CD14-positive monocyte (primary cell): Measurements from ENCODE around the gene HYAL1. TPM values are rescaled to one million over a fixed set of nuclear protein-coding genes. Genes with fewer than 3 reads are reported as not detected.
A peak's percentile ranks its signal among the peaks of the same experiment; 100 is the strongest.

Source experiments
- DNase-seq, 3 donors: peaks; one replicate each; pipeline ENCODE4 v3.0.0-alpha.2; 2011 to 2022
- H2AFZ ChIP-seq: 2 replicates; pipeline ENCODE4 v1.6.0; 2012; ENCODE audit warnings: mild to moderate bottlenecking, low read depth, low read length, inconsistent platforms; ENCODE audit not compliant: insufficient read depth, poor library complexity, severe bottlenecking
- H3K27ac ChIP-seq, 2 donors: 1 replicate in 1 of 2; 2 replicates in 1 of 2; pipeline ENCODE4 v1.5.1; 2012 to 2013; ENCODE audit warnings: low read length in 2 of 2, control low read depth in 1 of 2, inconsistent platforms in 1 of 2, low read depth in 1 of 2, mild to moderate bottlenecking in 1 of 2
- H3K27me3 ChIP-seq, 2 donors: one replicate each; pipeline versions ENCODE4 v1.6.0 to v1.6.1; 2011 to 2013; ENCODE audit warnings: low read length in 2 of 2; ENCODE audit not compliant: control insufficient read depth in 2 of 2, insufficient read depth in 2 of 2
- H3K36me3 ChIP-seq, 2 donors: replicated peaks in 1 of 2; 1 replicate in 1 of 2; 2 replicates in 1 of 2; pipeline versions ENCODE4 v1.5.1 to v1.6.1; 2012 to 2013; ENCODE audit warnings: low read length in 2 of 2, control low read depth in 1 of 2, inconsistent platforms in 1 of 2, mild to moderate bottlenecking in 1 of 2; ENCODE audit not compliant: insufficient read depth in 2 of 2, control insufficient read depth in 1 of 2
- H3K4me1 ChIP-seq, 2 donors: 1 replicate in 1 of 2; 2 replicates in 1 of 2; pipeline versions ENCODE4 v1.5.1 to v1.6.1; 2012 to 2013; ENCODE audit warnings: low read length in 2 of 2, control low read depth in 1 of 2, inconsistent platforms in 1 of 2, mild to moderate bottlenecking in 1 of 2, moderate library complexity in 1 of 2; ENCODE audit not compliant: insufficient read depth in 2 of 2, control insufficient read depth in 1 of 2
- H3K4me2 ChIP-seq: replicated peaks from 2 replicates; pipeline ENCODE3; 2012; ENCODE audit warnings: low read length, moderate library complexity, mild to moderate bottlenecking; ENCODE audit not compliant: poor library complexity, severe bottlenecking; ENCODE audit errors: extremely low read depth
- H3K4me3 ChIP-seq, 3 experiments: fragments of 200-600 bp in 1 of 3; sonication (generic) in 1 of 3; replicated peaks in 1 of 3; 1 replicate in 2 of 3; 2 replicates in 1 of 3; pipeline ENCODE4 v1.5.1; 2011 to 2013; ENCODE audit warnings: low read length in 3 of 3, mild to moderate bottlenecking in 3 of 3, control low read depth in 2 of 3, low read depth in 2 of 3, inconsistent platforms in 1 of 3, moderate library complexity in 1 of 3
- H3K79me2 ChIP-seq: 2 replicates; pipeline ENCODE4 v1.6.0; 2012; ENCODE audit warnings: mild to moderate bottlenecking, control low read depth, inconsistent platforms, low read length, moderate library complexity; ENCODE audit not compliant: insufficient read depth
- H3K9ac ChIP-seq: 2 replicates; pipeline ENCODE4 v1.6.0; 2017; ENCODE audit warnings: low read length, mild to moderate bottlenecking; ENCODE audit not compliant: insufficient read depth, poor library complexity, severe bottlenecking
- H3K9me3 ChIP-seq, 2 donors: replicated peaks in 1 of 2; 1 replicate in 1 of 2; 2 replicates in 1 of 2; pipeline versions ENCODE4 v1.5.1 to v1.6.1; 2012 to 2013; ENCODE audit warnings: low read length in 2 of 2, control low read depth in 1 of 2; ENCODE audit not compliant: control insufficient read depth in 1 of 2, insufficient read depth in 1 of 2
- H4K20me1 ChIP-seq: 2 replicates; pipeline ENCODE4 v1.6.0; 2012; ENCODE audit warnings: mild to moderate bottlenecking, low read length, control low read depth, moderate library complexity; ENCODE audit not compliant: insufficient read depth
- H3K27ac Mint-ChIP-seq, 7 donors: one replicate each; pipeline ENCODE4 v1.8.0; 2020; ENCODE audit warnings: mild to moderate bottlenecking in 7 of 7, mixed read lengths in 7 of 7, moderate library complexity in 6 of 7, inconsistent platforms in 2 of 7
- H3K27me3 Mint-ChIP-seq, 3 donors: one replicate each; pipeline ENCODE4 v1.8.0; 2021 to 2022; ENCODE audit warnings: low read depth in 3 of 3, mild to moderate bottlenecking in 3 of 3, mixed read lengths in 3 of 3, moderate library complexity in 3 of 3, inconsistent platforms in 1 of 3
- H3K36me3 Mint-ChIP-seq, 2 donors: one replicate each; pipeline ENCODE4 v1.8.0; 2020; ENCODE audit warnings: mixed read lengths in 2 of 2, inconsistent platforms in 1 of 2, mild to moderate bottlenecking in 1 of 2
- H3K4me1 Mint-ChIP-seq: one replicate; pipeline ENCODE4 v1.8.0; 2020; ENCODE audit warnings: mild to moderate bottlenecking, mixed read lengths
- H3K4me3 Mint-ChIP-seq, 2 donors: one replicate each; pipeline ENCODE4 v1.8.0; 2020; ENCODE audit warnings: mild to moderate bottlenecking in 2 of 2, mixed read lengths in 2 of 2, moderate library complexity in 1 of 2
- H3K9me3 Mint-ChIP-seq, 7 donors: one replicate each; pipeline ENCODE4 v1.8.0; 2020 to 2022; ENCODE audit warnings: mixed read lengths in 7 of 7, mild to moderate bottlenecking in 6 of 7, moderate library complexity in 6 of 7, inconsistent platforms in 2 of 7
- WGBS: methylation state at CpG from one replicate; pipeline ENCODE4 v1.1.5; 2013; ENCODE audit warnings: missing lambda C conversion rate; ENCODE audit not compliant: insufficient coverage; 5-methylcytosine and 5-hydroxymethylcytosine counted together
- intact Hi-C, 2 donors: fragments of 100-400 bp; cut with micrococcal nuclease; formaldehyde crosslinking; loops; one replicate each; pipeline versions ENCODE4 v1.15.0 to v1.15.1; 2023
- polyA plus RNA-seq, 3 donors: library from polyadenylated mRNA; depleted of rRNA in 1 of 3; unstranded in 2 of 3; stranded (reverse) in 1 of 3; fragments of 300-500 nt in 2 of 3; fragments of >200 nt in 1 of 3; fragmentation: Illumina TruSeq in 2 of 3; gene quantifications; 1 replicate in 2 of 3; 2 replicates in 1 of 3; pipeline ENCODE4 v1.2.3, GENCODE V29; 2012 to 2021
- TF ChIP-seq, protein P1 (sequence below): fragments of 200-600 bp; IDR thresholded peaks from one replicate; pipeline ENCODE4 v1.8.0; 2022; ENCODE audit warnings: antibody characterized with exemption, mild to moderate bottlenecking

Gene HYAL1
- polyA plus RNA-seq, 3 donors, result 0.57 TPM; not detected in 2

DNA sequence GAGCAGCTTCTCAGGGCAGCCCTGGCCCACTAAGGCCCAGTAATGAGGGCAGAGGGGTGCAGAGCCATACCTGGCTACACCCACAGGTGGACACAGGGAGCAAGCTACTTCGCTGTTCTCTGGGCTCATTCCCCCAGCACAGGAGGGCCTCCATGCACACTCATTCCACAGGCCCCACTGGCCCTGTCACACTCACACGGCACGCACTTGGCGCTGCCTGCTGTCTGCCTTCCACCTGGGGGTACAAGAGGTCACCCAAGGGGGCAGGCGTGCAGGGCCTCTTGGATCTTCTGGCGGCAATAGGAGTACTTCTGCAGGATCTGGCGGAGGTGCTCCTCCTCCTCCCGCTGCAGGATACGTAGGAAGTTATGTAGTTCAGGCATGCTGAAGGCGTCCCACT is 27.0 kb upstream of the HYAL1 start:
- TF ChIP-seq, protein P1, sequence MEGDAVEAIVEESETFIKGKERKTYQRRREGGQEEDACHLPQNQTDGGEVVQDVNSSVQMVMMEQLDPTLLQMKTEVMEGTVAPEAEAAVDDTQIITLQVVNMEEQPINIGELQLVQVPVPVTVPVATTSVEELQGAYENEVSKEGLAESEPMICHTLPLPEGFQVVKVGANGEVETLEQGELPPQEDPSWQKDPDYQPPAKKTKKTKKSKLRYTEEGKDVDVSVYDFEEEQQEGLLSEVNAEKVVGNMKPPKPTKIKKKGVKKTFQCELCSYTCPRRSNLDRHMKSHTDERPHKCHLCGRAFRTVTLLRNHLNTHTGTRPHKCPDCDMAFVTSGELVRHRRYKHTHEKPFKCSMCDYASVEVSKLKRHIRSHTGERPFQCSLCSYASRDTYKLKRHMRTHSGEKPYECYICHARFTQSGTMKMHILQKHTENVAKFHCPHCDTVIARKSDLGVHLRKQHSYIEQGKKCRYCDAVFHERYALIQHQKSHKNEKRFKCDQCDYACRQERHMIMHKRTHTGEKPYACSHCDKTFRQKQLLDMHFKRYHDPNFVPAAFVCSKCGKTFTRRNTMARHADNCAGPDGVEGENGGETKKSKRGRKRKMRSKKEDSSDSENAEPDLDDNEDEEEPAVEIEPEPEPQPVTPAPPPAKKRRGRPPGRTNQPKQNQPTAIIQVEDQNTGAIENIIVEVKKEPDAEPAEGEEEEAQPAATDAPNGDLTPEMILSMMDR, result no peak
- H3K4me1 Mint-ChIP-seq, result peaks cover 45% of the 10 kb centered on the region

DNA sequence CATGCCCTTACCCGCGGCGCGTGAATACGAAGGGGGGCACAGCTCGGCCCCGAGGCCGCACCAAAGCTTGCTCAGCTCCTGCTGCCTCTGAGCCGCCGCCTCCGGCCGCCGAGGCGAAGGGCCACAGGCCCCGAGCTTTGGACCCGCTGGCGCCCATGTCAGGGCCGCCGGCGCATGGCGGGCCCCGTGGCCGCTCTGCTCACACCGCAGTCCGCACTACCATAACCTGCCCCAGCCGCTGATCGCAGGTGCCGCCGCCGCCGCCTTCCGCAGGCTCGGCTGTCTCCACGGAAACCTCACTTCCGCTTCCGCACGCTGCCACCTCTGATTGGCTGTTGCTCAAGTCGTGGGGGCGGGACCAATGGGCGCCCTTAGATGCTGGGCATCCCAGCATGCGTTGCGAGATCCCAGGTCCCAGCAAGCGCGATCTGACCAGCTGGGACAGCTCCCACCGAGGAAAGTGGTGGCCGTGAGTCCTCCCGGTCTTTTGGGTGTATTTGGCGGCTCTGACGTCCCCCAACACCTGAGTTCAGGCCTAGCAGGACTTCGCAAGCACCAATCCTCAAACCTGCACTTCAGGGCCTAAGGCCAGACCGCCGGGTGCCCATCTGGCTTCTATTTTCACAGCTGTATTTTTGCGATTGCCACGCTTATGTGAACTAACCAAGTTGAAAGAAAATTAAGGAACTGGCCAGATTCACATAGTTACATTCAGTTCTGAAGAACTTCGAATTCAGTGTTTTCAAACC is 24.7 kb upstream of the HYAL1 start, which contains the start of gene TUSC2:
TSS of gene TUSC2 (minus strand) at position 281 of the 749 bp plus-strand sequence. CDS start at position 157, 124 bp downstream.
- Histone ChIP-seq H3K9ac (peak within 1 kb of the TSS; percentile 82), H2AFZ (peak within 1 kb of the TSS; percentile 81), H3K4me2 (peak within 1 kb of the TSS; percentile 94), H3K4me1 (peaks cover 50 to 61% of the 10 kb centered on the region in 2 donors), H4K20me1 (peaks cover 59% of the 10 kb centered on the region), H3K36me3 (peaks cover 31 to 45% of the 10 kb centered on the region in 2 donors), H3K79me2 (peaks cover 54% of the 10 kb centered on the region), H3K4me3 (peak within 1 kb of the TSS; percentile 78 to 91 (median 84)), H3K27me3 (no peaks in the 10 kb centered on the region), H3K9me3 (no peaks in the 10 kb centered on the region), H3K27ac (peak within 1 kb of the TSS; percentile 50 to 80)
- peaks cover 49% of the 10 kb centered on the region for H3K4me1 Mint-ChIP-seq
- no peaks in the 10 kb centered on the region for H3K9me3 Mint-ChIP-seq
- H3K4me3 Mint-ChIP-seq, result peak within 1 kb of the TSS; percentile 84 to 96
- TF ChIP-seq, protein P1, result no peak
- peaks cover 0 to 1% (median 0%) of the 10 kb centered on the region in 3 donors for H3K27me3 Mint-ChIP-seq
- DNase-seq, result peak; percentile 93 to 96 (median 96)
- H3K36me3 Mint-ChIP-seq, result peaks cover 36 to 61% of the 10 kb centered on the region in 2 donors
- intact Hi-C loops, result no loop called here
- peak within 1 kb of the TSS; percentile 79 to 94 (median 90) for H3K27ac Mint-ChIP-seq
- WGBS, result under 1% methylated on average over 52 of the region's 55 CpGs

More for the DNA sequence above, 27.0 kb upstream of the HYAL1 start:
- no peaks in the 10 kb centered on the region for H3K9me3 Mint-ChIP-seq
- H3K4me1 ChIP-seq, result peaks cover 46 to 50% of the 10 kb centered on the region in 2 donors
- no peaks in the 10 kb centered on the region for H3K9me3 ChIP-seq
- peaks cover 44 to 72% of the 10 kb centered on the region in 2 donors for H3K36me3 Mint-ChIP-seq
- H4K20me1 ChIP-seq, result peaks cover 77% of the 10 kb centered on the region
- intact Hi-C loops, result no loop called here
- peaks cover 38 to 64% of the 10 kb centered on the region in 2 donors for H3K36me3 ChIP-seq
- WGBS, result 97% methylated on average over 5 of the region's 10 CpGs
- peaks cover 74% of the 10 kb centered on the region for H3K79me2 ChIP-seq
- peak overlapping the region in 2 of 7 donors; percentile 25 to 70 for H3K27ac Mint-ChIP-seq
- DNase-seq, result no peak
- peak overlapping the region in 1 of 2 donors; percentile 39 for H3K27ac ChIP-seq
- H2AFZ ChIP-seq, result no peak overlapping the region
- no peak overlapping the region for H3K9ac ChIP-seq
- H3K4me3 Mint-ChIP-seq, result no peak overlapping the region
- no peaks in the 10 kb centered on the region for H3K27me3 ChIP-seq
- peaks cover 0 to 1% (median 0%) of the 10 kb centered on the region in 3 donors for H3K27me3 Mint-ChIP-seq
- H3K4me2 ChIP-seq, result no peak overlapping the region
- H3K4me3 ChIP-seq, result no peak overlapping the region
